ENCODE data around the gene LMF1. TPM values are rescaled to one million over a fixed set of nuclear protein-coding genes. Genes with fewer than 3 reads are reported as not detected.

The LMF1 gene
- total RNA-seq, 6 donors from 2014 or later: 20.3 to 147 (median 28.2) TPM

DNA sequence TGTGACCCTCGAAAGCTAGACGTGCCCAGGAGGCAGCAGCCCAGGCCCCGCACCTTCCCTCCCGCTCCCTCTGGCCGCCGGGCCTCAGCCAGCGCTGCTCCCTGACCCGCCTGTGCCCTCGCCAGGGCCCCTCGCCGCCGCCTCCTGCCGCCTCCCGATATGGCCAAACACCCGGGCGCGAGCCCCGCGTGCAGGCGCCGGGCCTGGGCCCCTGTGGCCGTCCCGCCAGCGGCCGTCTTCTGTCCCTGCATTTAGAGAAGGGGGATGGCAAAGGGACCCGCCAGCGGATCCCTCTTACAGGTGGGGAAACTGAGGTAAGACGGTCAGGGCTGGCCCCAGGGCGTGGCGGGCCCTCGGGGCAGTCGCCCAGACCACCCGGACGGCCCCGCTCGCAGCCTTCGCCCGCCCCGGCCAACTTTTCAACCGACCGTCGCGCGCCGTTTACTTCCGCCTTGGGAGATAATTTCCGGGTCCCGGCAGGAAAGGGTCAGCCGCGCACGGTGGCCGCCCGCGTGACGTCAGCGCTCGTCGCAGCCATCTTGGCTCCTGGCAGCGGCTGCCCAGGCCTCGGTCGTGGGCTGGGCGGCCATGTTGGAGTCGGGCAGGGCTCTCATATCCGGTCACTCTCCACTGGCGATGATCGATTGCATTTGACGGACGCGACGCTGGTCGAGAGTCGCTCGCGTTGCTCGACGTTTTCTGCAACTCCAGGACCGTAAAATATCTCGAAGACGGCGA lies 163.3 kb downstream of the LMF1 start:
- peak overlapping the region; percentile 81 to 92 (median 88) for H3K4me3 ChIP-seq
- 0 to 46% methylated on average over 32 to 60 of the region's 80 CpGs for WGBS, 2 donors
- TF ChIP-seq EP300 (IDR thresholded peaks at IDR 0.05) (no peak), POLR2A (IDR thresholded peaks at IDR 0.05) (peak in 2 of 4 donors; percentile 83 to 86), POLR2AphosphoS5 (IDR thresholded peaks at IDR 0.05) (peak; percentile 87 to 92)
- TF ChIP-seq, protein P1, sequence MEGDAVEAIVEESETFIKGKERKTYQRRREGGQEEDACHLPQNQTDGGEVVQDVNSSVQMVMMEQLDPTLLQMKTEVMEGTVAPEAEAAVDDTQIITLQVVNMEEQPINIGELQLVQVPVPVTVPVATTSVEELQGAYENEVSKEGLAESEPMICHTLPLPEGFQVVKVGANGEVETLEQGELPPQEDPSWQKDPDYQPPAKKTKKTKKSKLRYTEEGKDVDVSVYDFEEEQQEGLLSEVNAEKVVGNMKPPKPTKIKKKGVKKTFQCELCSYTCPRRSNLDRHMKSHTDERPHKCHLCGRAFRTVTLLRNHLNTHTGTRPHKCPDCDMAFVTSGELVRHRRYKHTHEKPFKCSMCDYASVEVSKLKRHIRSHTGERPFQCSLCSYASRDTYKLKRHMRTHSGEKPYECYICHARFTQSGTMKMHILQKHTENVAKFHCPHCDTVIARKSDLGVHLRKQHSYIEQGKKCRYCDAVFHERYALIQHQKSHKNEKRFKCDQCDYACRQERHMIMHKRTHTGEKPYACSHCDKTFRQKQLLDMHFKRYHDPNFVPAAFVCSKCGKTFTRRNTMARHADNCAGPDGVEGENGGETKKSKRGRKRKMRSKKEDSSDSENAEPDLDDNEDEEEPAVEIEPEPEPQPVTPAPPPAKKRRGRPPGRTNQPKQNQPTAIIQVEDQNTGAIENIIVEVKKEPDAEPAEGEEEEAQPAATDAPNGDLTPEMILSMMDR (IDR thresholded peaks at IDR 0.05): peak in 2 of 6 experiments; percentile 17 to 20
- ATAC-seq (ENCODE audit: low FRiP score in 2 of 2) (peak; percentile 94 to 97), DNase-seq (peak; percentile 96 to 98)
- peaks cover 0 to 3% (median 0%) of the 10 kb centered on the region in 4 donors for H3K9me3 ChIP-seq
- H3K4me1 ChIP-seq: peaks cover 6 to 26% (median 8%) of the 10 kb centered on the region in 4 donors
- H3K27ac ChIP-seq: peak overlapping the region; percentile 92 to 97 (median 95)
- H3K36me3 ChIP-seq: no peaks in the 10 kb centered on the region
- no peaks in the 10 kb centered on the region for H3K27me3 ChIP-seq

DNA sequence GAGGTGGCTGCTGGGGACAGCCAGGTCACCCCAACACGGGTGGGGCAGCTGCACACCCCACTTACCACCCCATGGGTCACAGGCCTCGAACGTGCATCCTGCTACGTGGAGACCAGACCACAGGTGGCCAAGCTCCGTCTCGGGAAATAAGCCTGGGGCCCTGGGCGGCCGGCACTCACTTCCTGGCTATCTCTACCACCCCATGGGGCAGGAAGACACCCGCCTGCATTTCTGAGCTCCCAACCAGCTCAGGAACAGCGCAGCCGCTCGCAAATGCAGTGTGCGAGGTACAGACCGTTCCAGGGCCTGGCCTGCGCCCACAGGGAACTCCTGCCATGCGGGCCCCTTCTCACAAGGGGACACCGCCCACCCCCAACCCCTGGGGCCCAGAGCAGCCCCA lies 165.3 kb downstream of the LMF1 start:
- DNase-seq (peak in 1 of 2 donors; percentile 71), ATAC-seq (ENCODE audit: low FRiP score in 2 of 2) (no peak)
- Histone ChIP-seq H3K4me1 (peaks cover 6 to 28% (median 8%) of the 10 kb centered on the region in 4 donors), H3K4me3 (no peak overlapping the region), H3K36me3 (no peaks in the 10 kb centered on the region), H3K9me3 (no peaks in the 10 kb centered on the region), H3K27ac (no peak overlapping the region), H3K27me3 (peaks cover 0 to 15% (median 6%) of the 10 kb centered on the region in 4 donors)
- TF ChIP-seq EP300 (IDR thresholded peaks at IDR 0.05) (no peak), POLR2A (IDR thresholded peaks at IDR 0.05) (no peak), POLR2AphosphoS5 (IDR thresholded peaks at IDR 0.05) (no peak)
- TF ChIP-seq, protein P1 (IDR thresholded peaks at IDR 0.05): no peak
- 72 to 95% methylated on average over 8 to 10 of the region's 17 CpGs for WGBS, 2 donors

DNA sequence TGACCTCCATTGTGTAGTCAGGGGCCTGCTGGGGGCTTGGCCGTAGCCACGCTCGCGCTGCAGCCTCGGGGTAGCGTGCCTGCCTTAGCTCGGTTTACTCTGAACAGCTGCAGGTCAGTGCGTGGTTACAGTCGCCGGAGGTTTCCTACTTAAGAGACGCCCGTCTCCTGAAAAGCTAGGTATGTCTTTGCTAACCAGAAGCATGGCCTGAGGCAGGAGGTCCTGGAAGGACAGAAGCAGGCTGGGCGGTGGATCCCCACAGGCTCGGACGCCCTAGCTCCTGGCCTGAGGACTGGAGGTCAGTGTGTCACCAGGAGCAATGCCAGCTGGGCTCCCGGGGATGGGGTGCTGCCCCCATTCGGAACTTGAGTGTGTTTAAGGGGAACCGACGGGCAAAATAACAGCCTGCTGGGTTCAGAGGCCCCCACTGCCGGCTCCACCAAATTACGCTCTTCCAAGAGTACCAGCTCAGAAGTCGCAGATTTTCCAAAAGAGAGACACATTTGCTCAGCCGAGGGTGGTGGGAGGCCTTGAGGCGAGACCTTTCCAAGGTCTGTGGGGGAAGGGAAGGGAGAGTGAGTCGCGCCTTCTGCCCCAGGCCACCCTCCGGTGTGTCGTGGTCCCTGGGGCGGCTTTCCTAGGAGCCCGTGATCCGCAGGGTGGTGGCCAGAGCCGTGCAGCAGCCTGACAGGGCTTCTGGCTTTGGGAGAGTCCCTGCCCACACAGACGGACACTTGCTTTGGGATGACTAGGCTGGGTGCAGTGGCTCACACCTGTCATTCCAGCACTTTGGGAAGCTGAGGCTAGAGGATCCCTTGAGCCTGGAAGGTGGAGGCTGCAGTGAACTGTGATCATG lies 166.4 kb downstream of the LMF1 start:
- Histone ChIP-seq H3K27ac (no peak overlapping the region), H3K27me3 (peaks cover 0 to 25% (median 11%) of the 10 kb centered on the region in 4 donors), H3K9me3 (no peaks in the 10 kb centered on the region), H3K4me3 (no peak overlapping the region), H3K4me1 (peaks cover 6 to 33% (median 8%) of the 10 kb centered on the region in 4 donors), H3K36me3 (no peaks in the 10 kb centered on the region)
- no peak for ATAC-seq (ENCODE audit: low FRiP score in 2 of 2)
- 44 to 70% methylated on average over 22 to 33 of the region's 33 CpGs for WGBS, 2 donors
- DNase-seq: peak in 1 of 2 donors; percentile 56
- TF ChIP-seq EP300 (IDR thresholded peaks at IDR 0.05) (no peak), POLR2AphosphoS5 (IDR thresholded peaks at IDR 0.05) (no peak), POLR2A (IDR thresholded peaks at IDR 0.05) (no peak)
- TF ChIP-seq, protein P1 (IDR thresholded peaks at IDR 0.05): no peak

DNA sequence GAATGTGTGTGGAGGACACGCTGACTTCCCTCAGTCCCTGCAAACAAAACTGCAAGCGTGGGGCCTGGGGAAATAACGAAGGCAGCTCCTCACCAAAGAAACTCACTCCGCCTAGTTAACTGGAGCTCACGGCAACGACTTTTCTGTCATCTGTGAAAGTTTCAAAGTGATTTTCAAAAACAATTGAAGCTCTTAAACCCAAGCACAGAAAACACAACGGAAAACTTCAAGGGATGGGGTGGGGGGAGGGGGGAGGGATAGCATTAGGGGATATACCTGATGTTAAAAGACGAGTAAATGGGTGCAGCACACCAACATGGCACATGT lies 167.1 kb downstream of the LMF1 start:
- ATAC-seq (ENCODE audit: low FRiP score in 2 of 2) (no peak), DNase-seq (no peak)
- H3K9me3 ChIP-seq: no peaks in the 10 kb centered on the region
- H3K27me3 ChIP-seq: peaks cover 0 to 27% (median 11%) of the 10 kb centered on the region in 4 donors
- peaks cover 6 to 32% (median 8%) of the 10 kb centered on the region in 4 donors for H3K4me1 ChIP-seq
- H3K4me3 ChIP-seq: no peak overlapping the region
- H3K27ac ChIP-seq: no peak overlapping the region
- WGBS, 2 donors: 39 to 41% methylated on average over 7 to 8 of the region's 8 CpGs
- TF ChIP-seq EP300 (IDR thresholded peaks at IDR 0.05): no peak
- TF ChIP-seq, protein P1 (IDR thresholded peaks at IDR 0.05): no peak
- no peak for TF ChIP-seq POLR2AphosphoS5 (IDR thresholded peaks at IDR 0.05)
- TF ChIP-seq POLR2A (IDR thresholded peaks at IDR 0.05): no peak
- no peaks in the 10 kb centered on the region for H3K36me3 ChIP-seq

Other genes starting within 250 kb of the LMF1 start
- gene ANTKMT, start 249.8 kb downstream of the LMF1 start, total RNA-seq: 10 to 100 TPM; 38.7 to 69.7 (median 55.7) TPM
- 10 to 100 TPM in 5 of 6 donors, 1 to 10 TPM in 1; 3.5 to 69.1 (median 23.3) TPM for gene CCDC78, start 244.5 kb downstream of the LMF1 start, total RNA-seq
- gene HAGHL, start 243.9 kb downstream of the LMF1 start, total RNA-seq: 10 to 100 TPM in 5 of 6 donors, 1 to 10 TPM in 1; 4.0 to 43.0 (median 13.5) TPM
- gene CIAO3, start 230.0 kb downstream of the LMF1 start, total RNA-seq: 10 to 100 TPM; 27.8 to 96.4 (median 33.1) TPM
- gene MSLN, start 210.2 kb downstream of the LMF1 start, total RNA-seq: 100 to 1,000 TPM in 4 of 6 donors, 10 to 100 TPM in 2; 47.8 to 275 (median 121) TPM
- 10 to 100 TPM; 14.5 to 43.0 (median 20.8) TPM for gene RPUSD1, start 182.6 kb downstream of the LMF1 start, total RNA-seq
- gene CHTF18, start 182.4 kb downstream of the LMF1 start, total RNA-seq: 10 to 100 TPM in 4 of 6 donors, 1 to 10 TPM in 2; 4.1 to 39.8 (median 17.9) TPM
- gene GNG13, start 170.2 kb downstream of the LMF1 start, total RNA-seq: not detected
- gene SOX8, start 10.8 kb upstream of the LMF1 start, total RNA-seq: 1 to 10 TPM in 2 of 6 donors, under 1 TPM in 4; 0.14 to 1.1 (median 0.57) TPM
- not detected for gene SSTR5, start 101.8 kb upstream of the LMF1 start, total RNA-seq
- under 1 TPM in 1 of 6 donors, not detected in 5; 0.30 TPM for gene C1QTNF8, start 125.3 kb upstream of the LMF1 start, total RNA-seq
- 10 to 100 TPM in 2 of 6 donors, 1 to 10 TPM in 4; 6.4 to 46.1 (median 9.3) TPM for gene CACNA1H, start 182.1 kb upstream of the LMF1 start, total RNA-seq

All from upper lobe of left lung (tissue), 6 donors.